GM23338 (cell line): Measurements from ENCODE around the gene INPP4B. TPM values are rescaled to one million over a fixed set of nuclear protein-coding genes. Genes with fewer than 3 reads are reported as not detected.

Source experiments
- ATAC-seq: fragments of 200-7000 bp; cut with Tn5 transposase; 3 replicates; pipeline ENCODE4 v1.9.1; 2020
- DNase-seq: peaks from one replicate; pipeline ENCODE4 v3.0.0-alpha.2; 2015; ENCODE audit warnings: low spot score
- H2AFZ ChIP-seq: fragments of 200-600 bp; sonication (generic); 2 replicates; pipeline ENCODE4 v1.8.0; 2016; ENCODE audit warnings: antibody characterized with exemption, mild to moderate bottlenecking, moderate library complexity
- H3F3A ChIP-seq: fragments of 200-600 bp; sonication (generic); replicated peaks from 2 replicates; pipeline ENCODE4 v1.8.0; 2017; ENCODE audit warnings: antibody characterized with exemption, mixed run types, low read depth
- H3K27ac ChIP-seq: fragments of 200-600 bp; sonication (generic); 2 replicates; pipeline ENCODE4 v1.6.1; 2016; ENCODE audit warnings: low read depth
- H3K27me3 ChIP-seq: fragments of 200-600 bp; sonication (generic); 2 replicates; pipeline ENCODE4 v1.8.0; 2016; ENCODE audit warnings: mild to moderate bottlenecking, mixed run types, moderate library complexity; ENCODE audit not compliant: insufficient read depth
- H3K36me3 ChIP-seq: fragments of 200-600 bp; sonication (generic); 2 replicates; pipeline ENCODE4 v1.8.0; 2016; ENCODE audit warnings: mild to moderate bottlenecking; ENCODE audit not compliant: insufficient read depth
- H3K4me1 ChIP-seq: fragments of 200-600 bp; sonication (generic); 2 replicates; pipeline ENCODE4 v1.8.0; 2016; ENCODE audit warnings: mild to moderate bottlenecking, moderate library complexity; ENCODE audit not compliant: insufficient read depth
- H3K4me2 ChIP-seq: fragments of 200-600 bp; sonication (generic); 2 replicates; pipeline ENCODE4 v1.7.1; 2017; ENCODE audit warnings: mixed run types
- H3K4me3 ChIP-seq: fragments of 200-600 bp; sonication (generic); 2 replicates; pipeline ENCODE4 v1.6.1; 2016; ENCODE audit warnings: mixed run types
- H3K79me2 ChIP-seq: fragments of 200-600 bp; sonication (generic); replicated peaks from 2 replicates; pipeline ENCODE4 v1.8.0; 2017; ENCODE audit warnings: mild to moderate bottlenecking; ENCODE audit not compliant: insufficient read depth
- H3K9me2 ChIP-seq: fragments of 200-600 bp; sonication (generic); 2 replicates; pipeline ENCODE4 v1.8.0; 2017; ENCODE audit not compliant: insufficient read depth
- H4K20me1 ChIP-seq: fragments of 200-600 bp; sonication (generic); replicated peaks from 2 replicates; pipeline ENCODE4 v1.8.0; 2017; ENCODE audit warnings: mild to moderate bottlenecking; ENCODE audit not compliant: insufficient read depth
- H3K27ac Mint-ChIP-seq: 2 replicates; pipeline ENCODE4 v1.8.0; 2020; ENCODE audit warnings: inconsistent platforms, mild to moderate bottlenecking, moderate library complexity, mixed read lengths
- H3K27me3 Mint-ChIP-seq: 3 replicates; pipeline ENCODE4 v1.8.0; 2022; ENCODE audit warnings: low read depth, mild to moderate bottlenecking, moderate library complexity, mixed read lengths, inconsistent platforms; ENCODE audit not compliant: insufficient read depth, poor library complexity
- H3K36me3 Mint-ChIP-seq: 3 replicates; pipeline ENCODE4 v1.8.0; 2021; ENCODE audit warnings: low read depth, mild to moderate bottlenecking, inconsistent platforms, moderate library complexity, mixed read lengths
- H3K4me1 Mint-ChIP-seq: 3 replicates; pipeline ENCODE4 v1.8.0; 2020; ENCODE audit warnings: mild to moderate bottlenecking, inconsistent platforms, mixed read lengths
- H3K4me3 Mint-ChIP-seq: 3 replicates; pipeline ENCODE4 v1.8.0; 2021; ENCODE audit warnings: moderate library complexity, mild to moderate bottlenecking, inconsistent platforms, mixed read lengths
- H3K9me3 Mint-ChIP-seq: 3 replicates; pipeline ENCODE4 v1.8.0; 2020; ENCODE audit warnings: moderate library complexity, mild to moderate bottlenecking, inconsistent platforms, mixed read lengths
- CREB1 ChIP-seq: fragments of 250-450 bp; sonication (Bioruptor Pico); IDR thresholded peaks from 2 replicates; pipeline ENCODE4 v1.5.0; 2020; ENCODE audit warnings: low read depth, mild to moderate bottlenecking, moderate library complexity
- CTCF ChIP-seq, 2 experiments: fragments of 200-600 bp in 1 of 2; sonication (generic) in 1 of 2; conservative IDR thresholded peaks; 2 replicates each; pipeline versions ENCODE4 v1.5.1 to v1.6.1; 2016 to 2017; ENCODE audit warnings: antibody characterized with exemption in 2 of 2, low read depth in 2 of 2, mild to moderate bottlenecking in 2 of 2, moderate library complexity in 1 of 2
- ETS1 ChIP-seq: IDR thresholded peaks from 2 replicates; pipeline ENCODE4 v1.6.1; 2016; ENCODE audit warnings: antibody characterized with exemption
- EZH2 ChIP-seq: fragments of 200-600 bp; sonication (generic); IDR thresholded peaks from one replicate; pipeline ENCODE4 v1.8.0; 2017; ENCODE audit warnings: antibody characterized with exemption, mild to moderate bottlenecking, low read depth; ENCODE audit not compliant: unreplicated experiment
- EZH2phosphoT487 ChIP-seq: fragments of 200-600 bp; sonication (generic); IDR thresholded peaks from one replicate; pipeline ENCODE4 v1.8.1; 2018; ENCODE audit warnings: antibody characterized with exemption; ENCODE audit not compliant: unreplicated experiment
- NANOG ChIP-seq: IDR thresholded peaks from 2 replicates; pipeline ENCODE4 v1.6.1; 2016; ENCODE audit warnings: antibody characterized with exemption, borderline replicate concordance
- REST ChIP-seq: IDR thresholded peaks from one replicate; pipeline ENCODE4 v1.6.1; 2018; ENCODE audit warnings: antibody characterized with exemption; ENCODE audit not compliant: unreplicated experiment
- STAT1 ChIP-seq: IDR thresholded peaks from one replicate; pipeline ENCODE4 v1.6.1; 2016; ENCODE audit warnings: antibody characterized with exemption; ENCODE audit not compliant: unreplicated experiment
- ZNF114 ChIP-seq: fragments of 250-450 bp; sonication (Bioruptor Pico); IDR thresholded peaks from 2 replicates; pipeline ENCODE4 v1.5.0; 2020; ENCODE audit warnings: mild to moderate bottlenecking, moderate library complexity
- ZNF331 ChIP-seq: fragments of 250-450 bp; sonication (Bioruptor Pico); IDR thresholded peaks from 2 replicates; pipeline ENCODE4 v1.5.0; 2020; ENCODE audit warnings: low read depth, mild to moderate bottlenecking, moderate library complexity
- polyA plus RNA-seq: library from polyadenylated mRNA; unstranded; fragments of >200 nt; fragmentation: Nextera tagmentation; extraction: Ambion mirVana; gene quantifications from 2 replicates; pipeline ENCODE4 v1.2.1, GENCODE V29; 2016
- total RNA-seq: library from RNA; depleted of rRNA; stranded (reverse); fragments of >200 nt; shearing (Covaris generic); gene quantifications from 2 replicates; pipeline ENCODE4 v1.2.3, GENCODE V29; 2014

Gene INPP4B
- total and polyA plus RNA-seq, 2 experiments from 2014 or later, result 0.11 to 0.14 TPM

- TF ChIP-seq REST, result no peak
- no peak for TF ChIP-seq ETS1
- no peak for TF ChIP-seq EZH2phosphoT487
- no peak for TF ChIP-seq ZNF114
- TF ChIP-seq EZH2, result no peak
Measured at GRCh38 chr4:142211444-142211843, 634.7 kb downstream of the INPP4B start (continued).

- ATAC-seq (no peak), DNase-seq (no peak)
- H3K27me3 Mint-ChIP-seq, result no peaks in the 10 kb centered on the region
- H3K4me1 Mint-ChIP-seq, result peaks cover 5% of the 10 kb centered on the region; the same call in 2 of the 3 replicates
- no peak overlapping the region for H3K27ac ChIP-seq
- H3K27me3 ChIP-seq, result no peaks in the 10 kb centered on the region
- no peak overlapping the region for H3K27ac Mint-ChIP-seq
- H3K9me2 ChIP-seq, result no peaks in the 10 kb centered on the region
- no peaks in the 10 kb centered on the region for H3F3A ChIP-seq
- H3K4me3 Mint-ChIP-seq, result no peak overlapping the region
- no peak overlapping the region for H3K4me3 ChIP-seq
- no peaks in the 10 kb centered on the region for H4K20me1 ChIP-seq
- TF ChIP-seq EZH2 (no peak), ETS1 (no peak), EZH2phosphoT487 (no peak), CTCF (conservative IDR thresholded peaks at IDR 0.05; ENCODE audit: low read depth in 2 of 2) (no peak), NANOG (no peak), CREB1 (CRISPR knock-in tag) (no peak), ZNF114 (no peak), STAT1 (no peak), ZNF331 (no peak)
- H3K79me2 ChIP-seq, result no peaks in the 10 kb centered on the region
- no peaks in the 10 kb centered on the region for H3K36me3 Mint-ChIP-seq
- no peak overlapping the region for H2AFZ ChIP-seq
- H3K9me3 Mint-ChIP-seq, result no peaks in the 10 kb centered on the region
- H3K4me1 ChIP-seq, result peaks cover 5% of the 10 kb centered on the region; the same call in 1 of the 2 replicates
- no peak overlapping the region for H3K4me2 ChIP-seq
- H3K36me3 ChIP-seq, result no peaks in the 10 kb centered on the region
Measured at GRCh38 chr4:142203505-142203904, 642.6 kb downstream of the INPP4B start.
